HL-60 (cell line): Measurements from ENCODE around the gene LYRM9.

Experiments used
- POLR2AphosphoS5 ChIP-seq: IDR thresholded peaks from 2 replicates; pipeline ENCODE4 v1.6.1; 2012; ENCODE audit warnings: low read depth
- SPI1 ChIP-seq: IDR thresholded peaks from 2 replicates; pipeline ENCODE4 v1.6.1; 2012; ENCODE audit warnings: low read depth, mild to moderate bottlenecking, borderline replicate concordance
- TF ChIP-seq, protein P1 (sequence below): IDR thresholded peaks from one replicate; pipeline ENCODE4 v1.5.1; 2011; ENCODE audit warnings: low read length, control low read depth, inconsistent platforms; ENCODE audit not compliant: insufficient read depth
- TF ChIP-seq, protein P2 (sequence below): IDR thresholded peaks from 2 replicates; pipeline ENCODE4 v1.6.1; 2012; ENCODE audit warnings: low read depth; ENCODE audit not compliant: insufficient replicate concordance

DNA sequence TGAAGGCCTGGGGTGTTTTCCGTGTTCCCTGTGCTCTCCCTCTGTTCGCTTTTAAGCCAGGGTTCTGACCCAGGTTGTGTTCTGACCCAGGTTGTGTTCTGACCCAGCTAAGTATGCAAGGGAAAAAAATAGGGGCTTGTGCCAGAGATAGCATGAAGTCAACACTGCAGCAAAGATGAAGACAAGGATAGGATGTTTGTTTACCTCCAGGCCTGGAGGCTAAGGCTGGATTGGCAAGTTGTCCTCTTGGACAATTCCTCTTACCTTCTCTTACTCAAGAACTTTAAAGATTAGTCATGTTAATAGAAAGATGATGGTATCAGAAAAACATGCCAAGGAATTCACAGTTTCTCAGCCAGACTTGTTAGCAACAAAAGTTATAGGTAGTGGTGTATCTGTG, 19.4 kb downstream of the LYRM9 start:
- TF ChIP-seq POLR2AphosphoS5, result no peak
- TF ChIP-seq, protein P1, sequence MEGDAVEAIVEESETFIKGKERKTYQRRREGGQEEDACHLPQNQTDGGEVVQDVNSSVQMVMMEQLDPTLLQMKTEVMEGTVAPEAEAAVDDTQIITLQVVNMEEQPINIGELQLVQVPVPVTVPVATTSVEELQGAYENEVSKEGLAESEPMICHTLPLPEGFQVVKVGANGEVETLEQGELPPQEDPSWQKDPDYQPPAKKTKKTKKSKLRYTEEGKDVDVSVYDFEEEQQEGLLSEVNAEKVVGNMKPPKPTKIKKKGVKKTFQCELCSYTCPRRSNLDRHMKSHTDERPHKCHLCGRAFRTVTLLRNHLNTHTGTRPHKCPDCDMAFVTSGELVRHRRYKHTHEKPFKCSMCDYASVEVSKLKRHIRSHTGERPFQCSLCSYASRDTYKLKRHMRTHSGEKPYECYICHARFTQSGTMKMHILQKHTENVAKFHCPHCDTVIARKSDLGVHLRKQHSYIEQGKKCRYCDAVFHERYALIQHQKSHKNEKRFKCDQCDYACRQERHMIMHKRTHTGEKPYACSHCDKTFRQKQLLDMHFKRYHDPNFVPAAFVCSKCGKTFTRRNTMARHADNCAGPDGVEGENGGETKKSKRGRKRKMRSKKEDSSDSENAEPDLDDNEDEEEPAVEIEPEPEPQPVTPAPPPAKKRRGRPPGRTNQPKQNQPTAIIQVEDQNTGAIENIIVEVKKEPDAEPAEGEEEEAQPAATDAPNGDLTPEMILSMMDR, result no peak
- TF ChIP-seq, protein P2, sequence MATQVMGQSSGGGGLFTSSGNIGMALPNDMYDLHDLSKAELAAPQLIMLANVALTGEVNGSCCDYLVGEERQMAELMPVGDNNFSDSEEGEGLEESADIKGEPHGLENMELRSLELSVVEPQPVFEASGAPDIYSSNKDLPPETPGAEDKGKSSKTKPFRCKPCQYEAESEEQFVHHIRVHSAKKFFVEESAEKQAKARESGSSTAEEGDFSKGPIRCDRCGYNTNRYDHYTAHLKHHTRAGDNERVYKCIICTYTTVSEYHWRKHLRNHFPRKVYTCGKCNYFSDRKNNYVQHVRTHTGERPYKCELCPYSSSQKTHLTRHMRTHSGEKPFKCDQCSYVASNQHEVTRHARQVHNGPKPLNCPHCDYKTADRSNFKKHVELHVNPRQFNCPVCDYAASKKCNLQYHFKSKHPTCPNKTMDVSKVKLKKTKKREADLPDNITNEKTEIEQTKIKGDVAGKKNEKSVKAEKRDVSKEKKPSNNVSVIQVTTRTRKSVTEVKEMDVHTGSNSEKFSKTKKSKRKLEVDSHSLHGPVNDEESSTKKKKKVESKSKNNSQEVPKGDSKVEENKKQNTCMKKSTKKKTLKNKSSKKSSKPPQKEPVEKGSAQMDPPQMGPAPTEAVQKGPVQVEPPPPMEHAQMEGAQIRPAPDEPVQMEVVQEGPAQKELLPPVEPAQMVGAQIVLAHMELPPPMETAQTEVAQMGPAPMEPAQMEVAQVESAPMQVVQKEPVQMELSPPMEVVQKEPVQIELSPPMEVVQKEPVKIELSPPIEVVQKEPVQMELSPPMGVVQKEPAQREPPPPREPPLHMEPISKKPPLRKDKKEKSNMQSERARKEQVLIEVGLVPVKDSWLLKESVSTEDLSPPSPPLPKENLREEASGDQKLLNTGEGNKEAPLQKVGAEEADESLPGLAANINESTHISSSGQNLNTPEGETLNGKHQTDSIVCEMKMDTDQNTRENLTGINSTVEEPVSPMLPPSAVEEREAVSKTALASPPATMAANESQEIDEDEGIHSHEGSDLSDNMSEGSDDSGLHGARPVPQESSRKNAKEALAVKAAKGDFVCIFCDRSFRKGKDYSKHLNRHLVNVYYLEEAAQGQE, result no peak
- no peak for TF ChIP-seq SPI1
